ENCODE results near the gene EEF1A2.

- TF ChIP-seq CTCF (IDR thresholded peaks at IDR 0.05 in 8 of 11, conservative IDR thresholded peaks at IDR 0.05 in 3 of 11) (no peak), POLR2A (IDR thresholded peaks at IDR 0.05) (no peak), POLR2AphosphoS5 (IDR thresholded peaks at IDR 0.05) (no peak)
Measured at GRCh38 chr20:63504642-63505041, 5.8 kb upstream of the EEF1A2 start.

Measured in spleen (tissue), 7 donors.